Measurements from ENCODE around the gene INCENP. TPM values are rescaled to one million over a fixed set of nuclear protein-coding genes. Genes with fewer than 3 reads are reported as not detected.

Gene INCENP
- total and polyA plus RNA-seq, 5 donors from 2014 or later, result 1.0 to 36.6 (median 2.5) TPM

- no peak overlapping the region for H3K4me3 ChIP-seq (ENCODE audit: low read depth, low read length)
- H3K4me3 Mint-ChIP-seq, result no peak overlapping the region
- no peaks in the 10 kb centered on the region for H3K27me3 ChIP-seq (ENCODE audit: control insufficient read depth, insufficient read depth, low read length)
- ATAC-seq (ENCODE audit: low read depth in 2 of 2) (no peak), DNase-seq (no peak)
- no peak overlapping the region for H3K27ac ChIP-seq (ENCODE audit: insufficient read depth, low read length, poor library complexity, severe bottlenecking)
- no peaks in the 10 kb centered on the region for H3K9me3 Mint-ChIP-seq
- peaks cover 63% of the 10 kb centered on the region for H3K36me3 ChIP-seq (ENCODE audit: control insufficient read depth, insufficient read depth, low read length)
- H3K27me3 Mint-ChIP-seq, result no peaks in the 10 kb centered on the region
- H3K36me3 Mint-ChIP-seq, result peaks cover 42% of the 10 kb centered on the region
- no peaks in the 10 kb centered on the region for H3K9me3 ChIP-seq (ENCODE audit: control insufficient read depth in 2 of 2, low read length in 2 of 2)
- H3K4me1 ChIP-seq (ENCODE audit: control insufficient read depth, insufficient read depth, low read length, poor library complexity, severe bottlenecking), result no peaks in the 10 kb centered on the region
- H3K4me1 Mint-ChIP-seq, result peaks cover 0 to 4% (median 0%) of the 10 kb centered on the region in 4 donors
- peak overlapping the region in 1 of 3 donors; percentile 71 for H3K27ac Mint-ChIP-seq
These were observed 21.6 kb downstream of the INCENP start for GRCh38 chr11:62145261-62145871.

GRCh38 chr11:62146476-62147200, 22.8 kb downstream of the INCENP start:
- Mint-ChIP-seq H3K27ac (peak overlapping the region in 1 of 3 donors; percentile 49), H3K36me3 (peaks cover 53% of the 10 kb centered on the region), H3K27me3 (no peaks in the 10 kb centered on the region), H3K9me3 (no peaks in the 10 kb centered on the region), H3K4me3 (no peak overlapping the region), H3K4me1 (peaks cover 0 to 4% (median 0%) of the 10 kb centered on the region in 4 donors)
- Histone ChIP-seq H3K27ac (ENCODE audit: insufficient read depth, low read length, poor library complexity, severe bottlenecking) (no peak overlapping the region), H3K4me1 (ENCODE audit: control insufficient read depth, insufficient read depth, low read length, poor library complexity, severe bottlenecking) (no peaks in the 10 kb centered on the region), H3K9me3 (ENCODE audit: control insufficient read depth in 2 of 2, low read length in 2 of 2) (no peaks in the 10 kb centered on the region), H3K36me3 (ENCODE audit: control insufficient read depth, insufficient read depth, low read length) (peaks cover 65% of the 10 kb centered on the region), H3K27me3 (ENCODE audit: control insufficient read depth, insufficient read depth, low read length) (no peaks in the 10 kb centered on the region), H3K4me3 (ENCODE audit: low read depth, low read length) (no peak overlapping the region)
- DNase-seq (no peak), ATAC-seq (ENCODE audit: low read depth in 2 of 2) (no peak)

DNA sequence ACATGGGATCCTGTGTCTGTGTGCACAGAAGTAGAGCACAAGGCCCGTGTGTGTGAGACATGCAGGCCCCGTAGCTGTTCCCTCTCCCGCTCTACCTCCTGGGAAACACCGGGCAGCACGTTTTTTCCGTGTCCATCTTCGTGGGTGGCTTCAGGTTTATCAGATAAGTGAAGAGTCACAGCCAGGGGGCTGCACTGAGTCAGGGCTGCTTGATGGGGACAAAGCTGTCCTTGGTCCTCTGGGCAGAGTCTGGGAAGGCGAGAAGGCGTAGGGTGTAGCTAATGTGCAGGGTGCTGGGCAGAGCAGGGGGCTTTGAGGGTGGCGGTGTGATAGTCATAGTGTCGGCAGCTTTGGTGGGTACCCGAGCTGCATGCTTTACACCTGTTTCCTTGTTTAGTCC, 23.7 kb downstream of the INCENP start:
- Mint-ChIP-seq H3K36me3 (peaks cover 58% of the 10 kb centered on the region), H3K27me3 (no peaks in the 10 kb centered on the region), H3K4me3 (no peak overlapping the region), H3K4me1 (peaks cover 0 to 4% (median 0%) of the 10 kb centered on the region in 4 donors), H3K27ac (no peak overlapping the region), H3K9me3 (no peaks in the 10 kb centered on the region)
- no peak overlapping the region for H3K4me3 ChIP-seq (ENCODE audit: low read depth, low read length)
- H3K4me1 ChIP-seq (ENCODE audit: control insufficient read depth, insufficient read depth, low read length, poor library complexity, severe bottlenecking), result no peaks in the 10 kb centered on the region
- no peak for ATAC-seq (ENCODE audit: low read depth in 2 of 2)
- no peak for DNase-seq
- H3K27me3 ChIP-seq (ENCODE audit: control insufficient read depth, insufficient read depth, low read length), result no peaks in the 10 kb centered on the region
- H3K27ac ChIP-seq (ENCODE audit: insufficient read depth, low read length, poor library complexity, severe bottlenecking), result no peak overlapping the region
- peaks cover 63% of the 10 kb centered on the region for H3K36me3 ChIP-seq (ENCODE audit: control insufficient read depth, insufficient read depth, low read length)
- H3K9me3 ChIP-seq (ENCODE audit: control insufficient read depth in 2 of 2, low read length in 2 of 2), result no peaks in the 10 kb centered on the region

DNA sequence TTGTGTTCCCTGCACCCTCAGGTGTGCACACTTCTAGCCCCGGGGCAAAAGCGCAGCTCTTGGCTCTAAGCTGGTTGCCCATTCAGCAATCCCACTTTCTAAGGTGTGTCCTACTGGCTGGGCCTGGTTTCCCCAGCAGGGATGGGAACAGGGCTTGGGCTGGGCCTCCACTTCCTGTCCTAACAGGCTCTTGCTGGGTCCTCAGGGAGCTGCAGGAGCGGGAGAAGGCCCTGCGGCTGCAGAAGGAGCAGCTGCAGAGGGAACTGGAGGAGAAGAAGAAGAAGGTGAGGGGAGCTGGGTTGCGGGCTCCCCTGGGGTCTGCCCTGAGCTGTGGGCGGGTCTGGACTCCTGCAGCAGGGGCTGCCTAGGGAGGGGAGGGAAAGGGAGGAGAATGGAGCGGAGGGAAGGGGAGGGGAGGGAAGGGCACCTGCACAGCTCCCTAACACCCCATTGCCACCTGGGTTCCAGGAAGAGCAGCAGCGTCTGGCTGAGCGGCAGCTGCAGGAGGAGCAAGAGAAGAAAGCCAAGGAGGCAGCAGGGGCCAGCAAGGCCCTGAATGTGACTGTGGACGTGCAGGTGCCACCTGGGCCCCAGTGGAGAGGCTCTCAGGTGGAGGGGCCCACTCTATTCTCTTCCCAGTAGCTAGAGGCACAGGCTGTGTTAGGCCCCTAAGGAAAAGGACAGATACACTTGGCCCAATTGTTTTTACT, 24.6 kb downstream of the INCENP start:
- no peak overlapping the region for H3K27ac Mint-ChIP-seq
- DNase-seq, result no peak

DNA sequence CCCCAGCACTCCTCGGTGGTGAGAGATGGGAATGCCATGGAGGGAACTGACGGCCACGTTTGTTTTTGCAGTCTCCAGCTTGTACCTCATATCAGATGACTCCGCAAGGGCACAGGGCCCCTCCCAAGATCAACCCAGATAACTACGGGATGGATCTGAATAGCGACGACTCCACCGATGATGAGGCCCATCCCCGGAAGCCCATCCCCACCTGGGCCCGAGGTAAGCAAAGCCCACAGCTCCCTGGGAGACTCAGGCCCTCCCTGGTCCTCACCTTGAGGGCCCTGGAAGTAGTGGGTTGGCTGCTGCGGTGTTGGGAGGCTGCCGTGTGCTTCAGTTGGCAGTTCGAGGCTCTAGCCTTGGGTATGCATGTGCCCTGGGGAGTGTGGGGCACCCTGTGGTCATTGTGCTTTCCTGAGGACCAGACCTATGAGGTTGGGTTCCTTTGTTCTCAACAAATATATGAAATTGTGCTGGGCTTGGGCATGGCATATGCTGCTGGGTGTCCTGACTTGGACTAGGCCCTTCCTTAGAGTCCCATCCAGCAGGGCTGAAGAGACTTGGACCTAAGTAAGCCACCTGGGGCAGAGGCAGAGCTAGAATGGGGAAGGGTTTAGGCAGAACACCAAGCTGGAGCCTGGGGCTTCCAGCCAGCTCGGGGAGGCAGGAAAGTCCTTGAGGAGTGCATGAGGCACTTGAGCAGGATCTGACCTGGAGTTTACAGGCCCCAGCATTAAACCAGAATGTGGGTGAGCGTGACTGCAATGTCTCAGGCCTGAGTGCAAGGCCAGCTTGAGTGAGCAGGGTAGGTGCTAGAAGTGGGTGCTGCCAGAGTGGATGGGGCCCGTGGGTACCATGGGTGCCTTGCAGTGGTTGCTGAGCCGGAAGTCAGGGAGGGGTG, 26.4 kb downstream of the INCENP start:
- no peak overlapping the region for H3K4me3 ChIP-seq (ENCODE audit: low read depth, low read length)
- Mint-ChIP-seq H3K27me3 (no peaks in the 10 kb centered on the region), H3K4me1 (no peaks in the 10 kb centered on the region), H3K27ac (peak overlapping the region in 1 of 3 donors; percentile 55), H3K9me3 (no peaks in the 10 kb centered on the region), H3K4me3 (no peak overlapping the region), H3K36me3 (peaks cover 54% of the 10 kb centered on the region)
- no peak for DNase-seq
- peaks cover 62% of the 10 kb centered on the region for H3K36me3 ChIP-seq (ENCODE audit: control insufficient read depth, insufficient read depth, low read length)
- ATAC-seq (ENCODE audit: low read depth in 2 of 2), result no peak
- no peaks in the 10 kb centered on the region for H3K9me3 ChIP-seq (ENCODE audit: control insufficient read depth in 2 of 2, low read length in 2 of 2)
- H3K27ac ChIP-seq (ENCODE audit: insufficient read depth, low read length, poor library complexity, severe bottlenecking), result no peak overlapping the region
- H3K4me1 ChIP-seq (ENCODE audit: control insufficient read depth, insufficient read depth, low read length, poor library complexity, severe bottlenecking), result no peaks in the 10 kb centered on the region
- no peaks in the 10 kb centered on the region for H3K27me3 ChIP-seq (ENCODE audit: control insufficient read depth, insufficient read depth, low read length)

More for the DNA sequence above, 24.6 kb downstream of the INCENP start:
- Mint-ChIP-seq H3K27me3 (no peaks in the 10 kb centered on the region), H3K36me3 (peaks cover 63% of the 10 kb centered on the region), H3K4me1 (no peaks in the 10 kb centered on the region), H3K9me3 (no peaks in the 10 kb centered on the region), H3K4me3 (no peak overlapping the region)
- no peak overlapping the region for H3K27ac ChIP-seq (ENCODE audit: insufficient read depth, low read length, poor library complexity, severe bottlenecking)
- no peak for ATAC-seq (ENCODE audit: low read depth in 2 of 2)
- H3K27me3 ChIP-seq (ENCODE audit: control insufficient read depth, insufficient read depth, low read length), result no peaks in the 10 kb centered on the region
- H3K4me1 ChIP-seq (ENCODE audit: control insufficient read depth, insufficient read depth, low read length, poor library complexity, severe bottlenecking), result no peaks in the 10 kb centered on the region
- H3K36me3 ChIP-seq (ENCODE audit: control insufficient read depth, insufficient read depth, low read length), result peaks cover 66% of the 10 kb centered on the region
- no peak overlapping the region for H3K4me3 ChIP-seq (ENCODE audit: low read depth, low read length)
- no peaks in the 10 kb centered on the region for H3K9me3 ChIP-seq (ENCODE audit: control insufficient read depth in 2 of 2, low read length in 2 of 2)

DNA sequence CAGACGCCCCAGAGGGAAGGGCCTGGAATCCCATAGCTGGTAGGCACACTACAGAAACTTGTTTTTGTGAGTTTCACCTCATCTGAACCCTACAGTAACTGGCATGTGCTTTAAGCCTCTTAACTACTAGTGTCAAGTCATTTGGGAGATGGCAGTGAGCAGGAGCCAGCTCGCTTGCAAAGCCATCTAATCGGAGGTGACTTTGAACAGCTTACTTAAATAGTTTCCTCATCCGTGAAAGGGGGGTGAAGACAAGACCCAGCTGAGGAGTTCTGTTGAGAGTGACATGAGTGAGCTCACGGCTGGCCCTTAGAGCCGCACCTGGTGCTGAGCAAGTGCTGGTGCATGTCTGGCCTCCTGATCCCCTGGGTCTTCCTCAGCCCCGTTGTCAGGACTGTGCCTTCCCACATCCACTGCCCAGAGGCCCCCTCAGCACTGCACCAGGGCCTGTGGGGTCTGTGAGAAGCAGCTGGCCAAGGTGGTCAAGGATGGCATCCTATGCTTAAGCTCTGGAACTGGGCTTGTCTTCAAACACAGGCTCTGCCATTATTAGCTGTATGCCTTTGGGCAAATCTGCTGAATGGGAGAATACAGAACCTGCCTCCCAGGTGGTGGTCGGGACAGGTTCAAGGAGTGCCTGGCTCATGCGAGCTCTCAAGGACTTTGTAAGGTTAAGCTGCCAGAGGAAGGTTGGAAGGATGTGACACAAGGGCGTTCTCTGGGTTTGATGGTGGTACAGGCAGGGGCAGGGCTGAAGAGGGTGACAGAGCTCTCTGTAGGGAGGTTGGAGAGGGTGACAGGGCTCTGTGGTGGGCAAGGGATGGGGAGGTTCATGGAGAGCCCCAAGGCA, 27.3 kb downstream of the INCENP start:
- Mint-ChIP-seq H3K27me3 (no peaks in the 10 kb centered on the region), H3K36me3 (peaks cover 49% of the 10 kb centered on the region), H3K27ac (no peak overlapping the region), H3K9me3 (no peaks in the 10 kb centered on the region), H3K4me1 (no peaks in the 10 kb centered on the region), H3K4me3 (no peak overlapping the region)
- ATAC-seq (ENCODE audit: low read depth in 2 of 2) (no peak), DNase-seq (no peak)
- Histone ChIP-seq H3K27me3 (ENCODE audit: control insufficient read depth, insufficient read depth, low read length) (no peaks in the 10 kb centered on the region), H3K27ac (ENCODE audit: insufficient read depth, low read length, poor library complexity, severe bottlenecking) (no peak overlapping the region), H3K4me3 (ENCODE audit: low read depth, low read length) (no peak overlapping the region), H3K36me3 (ENCODE audit: control insufficient read depth, insufficient read depth, low read length) (peaks cover 56% of the 10 kb centered on the region), H3K4me1 (ENCODE audit: control insufficient read depth, insufficient read depth, low read length, poor library complexity, severe bottlenecking) (no peaks in the 10 kb centered on the region), H3K9me3 (ENCODE audit: control insufficient read depth in 2 of 2, low read length in 2 of 2) (no peaks in the 10 kb centered on the region)

DNA sequence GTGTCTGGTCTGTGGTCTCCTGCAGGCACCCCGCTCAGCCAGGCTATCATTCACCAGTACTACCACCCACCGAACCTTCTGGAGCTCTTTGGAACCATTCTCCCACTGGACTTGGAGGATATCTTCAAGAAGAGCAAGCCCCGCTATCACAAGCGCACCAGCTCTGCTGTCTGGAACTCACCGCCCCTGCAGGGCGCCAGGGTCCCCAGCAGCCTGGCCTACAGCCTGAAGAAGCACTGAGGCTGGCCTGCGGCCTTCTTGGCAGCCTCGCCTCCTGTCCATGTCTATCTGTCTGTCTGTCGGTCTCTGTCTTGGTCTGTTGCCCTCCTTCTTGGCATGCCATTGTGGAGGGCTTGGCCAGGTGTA, 27.9 kb downstream of the INCENP start:
- Histone ChIP-seq H3K27ac (ENCODE audit: insufficient read depth, low read length, poor library complexity, severe bottlenecking) (no peak overlapping the region), H3K36me3 (ENCODE audit: control insufficient read depth, insufficient read depth, low read length) (peaks cover 56% of the 10 kb centered on the region), H3K4me3 (ENCODE audit: low read depth, low read length) (no peak overlapping the region), H3K4me1 (ENCODE audit: control insufficient read depth, insufficient read depth, low read length, poor library complexity, severe bottlenecking) (no peaks in the 10 kb centered on the region), H3K27me3 (ENCODE audit: control insufficient read depth, insufficient read depth, low read length) (no peaks in the 10 kb centered on the region), H3K9me3 (ENCODE audit: control insufficient read depth in 2 of 2, low read length in 2 of 2) (no peaks in the 10 kb centered on the region)
- Mint-ChIP-seq H3K9me3 (no peaks in the 10 kb centered on the region), H3K4me1 (no peaks in the 10 kb centered on the region), H3K36me3 (peaks cover 44% of the 10 kb centered on the region), H3K27ac (peak overlapping the region in 1 of 3 donors; percentile 39), H3K27me3 (no peaks in the 10 kb centered on the region), H3K4me3 (no peak overlapping the region)
- ATAC-seq (ENCODE audit: low read depth in 2 of 2), result no peak
- DNase-seq, result no peak
